Left colon (tissue), 2 donors: ENCODE measurements around the gene SYT2. TPM values are rescaled to one million over a fixed set of nuclear protein-coding genes. Genes with fewer than 3 reads are reported as not detected.
"Not testable (repeated sequence)": the region's sequence is repeated elsewhere in the genome, so short reads cannot be mapped to it uniquely, and the experiment has no call there.

ENCODE experiments used
- ATAC-seq: fragments of 200-7000 bp; cut with Tn5 transposase; one replicate; pipeline ENCODE4 v1.9.1; 2020; ENCODE audit warnings: mild to moderate bottlenecking, moderate library complexity
- DNase-seq, 2 donors: peaks; one replicate each; pipeline ENCODE4 v3.0.0-alpha.2; 2020
- intact Hi-C, 2 donors: fragments of 100-400 bp; cut with DNase I in 1 of 2; cut with micrococcal nuclease in 1 of 2; formaldehyde crosslinking; loops; one replicate each; pipeline versions ENCODE4 v1.11.2 to v1.14.0; 2022; cut with DNase I, micrococcal nuclease
- total RNA-seq, 2 donors: library from RNA; stranded (reverse); fragmentation: NEBNext Ultra II Directional; extraction: Animal tissue kit (Norgen Biotek cat#: 25700); gene quantifications; one replicate each; pipeline ENCODE4 v1.2.1, GENCODE V29; 2021
- donor health status: DM: no; HTN: no; CAD: no.
- donor health status: DM: yes; HTN: yes; CAD: no.

Gene SYT2
- total RNA-seq, 2 donors from 2014 or later = 0.06 to 0.42 TPM

DNA sequence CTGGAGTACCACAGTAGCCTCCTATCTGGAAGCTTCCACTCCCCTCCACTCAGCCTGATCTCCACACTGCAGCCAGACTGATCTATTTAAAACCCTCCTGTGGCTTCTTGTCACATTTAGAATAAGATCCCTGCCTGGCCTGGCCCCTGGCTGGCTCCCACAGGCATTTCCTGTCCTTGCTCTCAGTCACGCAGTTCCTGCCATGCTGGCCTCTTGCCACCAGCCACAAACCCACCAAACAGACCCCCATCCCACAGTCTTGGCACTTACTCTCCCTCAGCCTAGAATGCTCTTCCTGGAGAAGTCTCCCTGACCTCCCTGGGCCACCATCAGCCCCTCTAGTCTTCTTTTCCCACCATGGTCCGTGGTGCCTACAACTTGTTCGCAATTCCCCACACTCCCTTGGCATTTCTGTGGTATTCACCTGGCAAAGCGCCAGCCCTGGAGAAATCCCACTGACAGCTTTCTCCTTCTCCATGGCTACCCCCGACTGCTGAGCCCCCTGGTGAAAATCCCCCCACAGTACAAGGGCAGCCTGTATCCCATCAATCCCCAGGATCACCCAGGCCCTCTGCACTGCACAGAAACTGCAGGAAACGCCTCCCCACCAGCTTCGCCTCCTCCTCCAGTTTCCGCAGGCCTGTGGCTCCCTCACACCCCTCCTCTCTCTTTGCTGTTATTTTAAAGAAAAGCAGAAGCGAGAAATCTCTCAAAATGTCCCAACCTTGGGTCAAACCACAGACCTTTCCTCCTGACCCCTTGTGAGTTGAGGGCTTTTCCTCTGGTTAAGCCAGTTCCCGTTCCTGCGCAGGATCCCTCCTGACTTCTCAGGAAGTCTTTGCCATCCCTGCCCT, 94.5 kb downstream of the SYT2 start:
- peak; percentile 35 to 45 for DNase-seq
- peak; percentile 22 for ATAC-seq
- intact Hi-C loops = no loop called here

- DNase-seq, intact Hi-C loops: not testable (repeated sequence)
- ATAC-seq = peak; percentile 11
Measured at GRCh38 chr1:202615208-202615500, 95.1 kb downstream of the SYT2 start.

GRCh38 chr1:202614363-202615207, 95.7 kb downstream of the SYT2 start:
- ATAC-seq = not testable (repeated sequence)

DNA sequence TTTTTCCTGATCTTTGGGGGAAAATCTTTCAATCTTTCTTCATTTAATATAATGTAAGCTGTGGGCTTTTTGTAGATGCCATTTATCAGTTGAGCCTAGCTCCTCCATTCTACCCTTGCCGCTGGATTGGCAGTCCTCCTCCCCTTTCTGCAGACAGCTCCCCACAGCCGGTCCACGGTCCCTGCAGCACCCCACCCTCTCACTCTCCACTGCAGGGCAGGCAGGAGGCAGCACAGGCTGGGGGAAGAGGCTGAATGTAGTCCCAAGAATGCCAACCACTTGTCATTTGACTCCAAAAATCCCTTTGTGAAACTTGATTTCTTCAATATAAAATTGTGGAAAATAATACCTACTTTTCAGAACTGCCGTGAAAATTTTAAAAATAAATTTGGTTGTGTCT, 96.7 kb downstream of the SYT2 start:
- intact Hi-C loops = no loop called here
- DNase-seq = no peak
- ATAC-seq = no peak

More at GRCh38 chr1:202614363-202615207, 95.7 kb downstream of the SYT2 start:
- DNase-seq, intact Hi-C loops: not testable (repeated sequence)

DNA sequence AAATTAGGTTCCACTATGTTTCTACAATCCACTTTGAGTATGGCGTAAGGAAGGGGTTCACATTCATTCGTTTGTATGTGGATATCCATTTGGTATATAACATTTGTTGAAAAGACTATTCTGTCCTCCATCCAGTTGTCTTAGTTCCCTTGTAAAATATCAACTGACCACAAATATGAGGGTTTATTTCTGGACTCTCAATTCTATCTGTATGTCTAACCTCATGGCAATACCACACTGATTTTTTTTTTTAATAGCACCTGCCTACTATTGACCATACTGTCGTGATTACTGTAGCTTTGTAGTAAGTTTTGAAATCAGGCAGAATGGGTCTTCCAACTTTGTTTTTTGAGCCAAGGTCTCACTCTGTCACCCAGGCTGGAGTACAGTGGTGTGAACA, 98.2 kb downstream of the SYT2 start:
- ATAC-seq, intact Hi-C loops, DNase-seq: not testable (repeated sequence)

DNA sequence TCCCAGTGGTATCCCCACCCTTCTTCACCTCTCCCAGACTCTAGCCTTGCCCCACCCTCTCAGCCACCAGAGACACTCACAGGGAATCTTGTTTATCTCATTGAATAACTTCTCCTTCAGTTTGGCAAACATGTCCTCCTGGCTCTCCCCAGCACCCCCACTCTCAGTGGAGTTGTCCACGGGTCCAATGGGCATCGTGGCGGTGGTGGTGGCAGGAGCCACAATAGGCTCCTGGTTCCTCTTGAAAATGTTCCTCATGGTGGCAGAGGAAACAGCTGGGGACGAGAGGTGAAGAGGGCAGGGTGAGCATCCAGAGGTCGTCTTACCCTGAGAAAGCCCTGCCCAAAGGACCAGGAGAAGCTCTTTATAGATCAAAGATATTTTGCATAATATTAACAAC, 104.7 kb downstream of the SYT2 start:
- ATAC-seq (no peak), DNase-seq (no peak)
- intact Hi-C loops = no loop called here

DNA sequence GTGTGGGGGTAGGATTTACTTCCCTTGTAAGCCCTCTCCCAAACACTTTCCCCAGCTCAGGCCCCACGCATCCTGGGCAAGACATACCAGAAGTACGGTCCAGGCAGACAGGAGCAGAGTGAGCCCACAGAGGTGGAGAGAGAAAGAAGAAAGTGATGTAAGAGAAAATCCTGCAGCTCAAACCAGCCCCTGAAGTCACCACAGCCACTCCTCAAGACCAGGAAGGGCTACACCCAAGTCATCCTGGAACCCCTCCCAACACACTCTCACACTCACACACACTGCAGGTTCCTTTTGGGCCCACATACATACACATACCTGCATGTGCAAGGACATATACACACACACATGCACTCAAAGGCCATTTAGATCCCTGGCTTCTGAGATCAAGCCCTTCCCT, 106.8 kb downstream of the SYT2 start:
- intact Hi-C loops = no loop called here
- no peak for DNase-seq
- ATAC-seq = no peak

- intact Hi-C loops = no loop called here
- ATAC-seq (no peak), DNase-seq (no peak)
Measured at GRCh38 chr1:202600432-202601041, 109.7 kb downstream of the SYT2 start.

GRCh38 chr1:202599669-202600431, 110.4 kb downstream of the SYT2 start:
- ATAC-seq (peak; percentile 88), DNase-seq (peak; percentile 49 to 57)
- intact Hi-C loops = no loop called here

GRCh38 chr1:202597090-202597761, 113.0 kb downstream of the SYT2 start:
- intact Hi-C loops = no loop called here
- DNase-seq (no peak), ATAC-seq (no peak)

GRCh38 chr1:202596638-202597037, 113.6 kb downstream of the SYT2 start:
- ATAC-seq (no peak), DNase-seq (no peak)
- intact Hi-C loops = no loop called here

DNA sequence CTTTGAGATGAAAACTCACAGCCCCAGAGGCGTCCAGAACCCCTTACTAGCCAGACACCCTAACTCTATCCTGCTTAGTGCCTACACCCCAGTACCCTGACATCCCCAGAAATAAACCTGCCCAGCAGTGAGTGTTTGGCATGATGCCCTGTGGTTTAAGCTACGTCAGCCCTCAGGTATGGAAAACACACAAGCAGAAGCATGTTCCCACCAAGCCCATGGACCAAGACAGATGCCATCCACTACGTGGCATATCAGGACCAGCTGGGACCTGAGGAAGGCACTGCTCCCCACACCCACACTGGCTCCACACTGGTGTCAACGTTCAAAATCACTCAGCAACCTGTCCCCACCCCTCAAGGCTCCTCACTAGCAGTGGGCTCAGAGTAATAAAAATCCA, 116.4 kb downstream of the SYT2 start:
- intact Hi-C loops = no loop called here
- ATAC-seq = no peak
- no peak for DNase-seq

GRCh38 chr1:202592146-202592545, 118.1 kb downstream of the SYT2 start:
- ATAC-seq (no peak), DNase-seq (no peak)
- intact Hi-C loops = no loop called here

GRCh38 chr1:202591515-202591914, 118.7 kb downstream of the SYT2 start:
- ATAC-seq (no peak), DNase-seq (no peak)
- intact Hi-C loops = no loop called here

DNA sequence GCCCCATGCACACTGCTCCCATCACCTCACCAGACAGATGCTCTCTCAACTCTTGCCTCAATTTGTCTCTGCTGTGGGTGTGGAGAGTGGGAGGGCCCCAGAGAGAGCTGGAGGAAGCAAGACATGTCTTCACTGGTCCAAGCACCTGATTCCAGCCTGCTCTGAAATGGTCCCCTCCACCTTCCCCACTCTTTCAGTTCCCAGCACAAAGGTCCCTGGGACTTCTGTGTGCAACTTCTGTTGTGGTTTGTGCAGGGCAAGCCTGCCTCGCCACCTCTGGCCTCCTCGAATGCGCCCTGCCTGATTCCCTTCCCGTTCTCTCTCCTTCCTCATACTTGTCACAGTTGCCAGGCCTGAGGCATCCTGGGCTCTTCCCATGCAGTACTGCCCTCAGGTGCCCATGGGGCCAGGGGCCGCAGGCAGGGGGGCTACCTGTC, 119.3 kb downstream of the SYT2 start:
- DNase-seq (no peak), ATAC-seq (peak; percentile 11)
- intact Hi-C loops = no loop called here

- DNase-seq (no peak), ATAC-seq (no peak)
- intact Hi-C loops = no loop called here
Measured at GRCh38 chr1:202590126-202590525, 120.1 kb downstream of the SYT2 start.

GRCh38 chr1:202589190-202589930, 120.9 kb downstream of the SYT2 start:
- DNase-seq (peak; percentile 44 to 80), ATAC-seq (peak; percentile 35)
- intact Hi-C loops = no loop called here
